Suprapubic skin (tissue), 4 donors: ENCODE data around the gene COMMD3. TPM values are rescaled to one million over a fixed set of nuclear protein-coding genes. Genes with fewer than 3 reads are reported as not detected.

ENCODE experiments used
- DNase-seq, 2 donors: peaks; one replicate each; pipeline ENCODE4 v3.0.0-alpha.2; 2019; ENCODE audit warnings: low spot score in 2 of 2
- H3K27ac ChIP-seq: fragments of 200-600 bp; sonication (generic); one replicate; pipeline ENCODE4 v1.5.1; 2019
- H3K27me3 ChIP-seq: fragments of 200-600 bp; sonication (generic); one replicate; pipeline ENCODE4 v1.5.1; 2019
- H3K36me3 ChIP-seq: fragments of 200-600 bp; sonication (generic); one replicate; pipeline ENCODE4 v1.5.1; 2019
- H3K4me1 ChIP-seq: fragments of 200-600 bp; sonication (generic); one replicate; pipeline ENCODE4 v1.5.1; 2019
- H3K4me3 ChIP-seq: fragments of 200-600 bp; sonication (generic); one replicate; pipeline ENCODE4 v1.5.1; 2019; ENCODE audit warnings: mild to moderate bottlenecking
- H3K9me3 ChIP-seq: fragments of 200-600 bp; sonication (generic); one replicate; pipeline ENCODE4 v1.5.1; 2019
- CTCF ChIP-seq, 2 donors: fragments of 200-600 bp in 1 of 2; fragments of 450-650 bp in 1 of 2; sonication (generic) in 1 of 2; IDR thresholded peaks; one replicate each; pipeline ENCODE4 v1.5.1; 2016 to 2019; ENCODE audit warnings: antibody characterized with exemption in 2 of 2, mild to moderate bottlenecking in 1 of 2, moderate library complexity in 1 of 2
- EP300 ChIP-seq: sonication (generic); formaldehyde crosslinking; IDR thresholded peaks from one replicate; pipeline ENCODE4 v1.6.1; 2017; ENCODE audit warnings: antibody characterized with exemption
- POLR2A ChIP-seq, 2 donors: fragments of 450-650 bp; IDR thresholded peaks; one replicate each; pipeline ENCODE4 v1.6.1; 2017; ENCODE audit warnings: antibody characterized with exemption in 2 of 2, mild to moderate bottlenecking in 2 of 2, moderate library complexity in 2 of 2
- POLR2AphosphoS5 ChIP-seq, 3 donors: sonication (generic); formaldehyde crosslinking; IDR thresholded peaks; one replicate each; pipeline ENCODE4 v1.6.1; 2017; ENCODE audit warnings: antibody characterized with exemption in 3 of 3
- WGBS: methylation state at CpG from one replicate; pipeline ENCODE4 v1.1.5; 2018; 5-methylcytosine and 5-hydroxymethylcytosine counted together
- total RNA-seq, 4 donors: library from RNA; depleted of rRNA; stranded (reverse); fragments of >200 nt; gene quantifications; one replicate each; pipeline ENCODE4 v1.1.0, GENCODE V29; 2016

The COMMD3 gene
- total RNA-seq, 4 donors from 2014 or later: 32.9 to 46.7 (median 37.1) TPM

DNA sequence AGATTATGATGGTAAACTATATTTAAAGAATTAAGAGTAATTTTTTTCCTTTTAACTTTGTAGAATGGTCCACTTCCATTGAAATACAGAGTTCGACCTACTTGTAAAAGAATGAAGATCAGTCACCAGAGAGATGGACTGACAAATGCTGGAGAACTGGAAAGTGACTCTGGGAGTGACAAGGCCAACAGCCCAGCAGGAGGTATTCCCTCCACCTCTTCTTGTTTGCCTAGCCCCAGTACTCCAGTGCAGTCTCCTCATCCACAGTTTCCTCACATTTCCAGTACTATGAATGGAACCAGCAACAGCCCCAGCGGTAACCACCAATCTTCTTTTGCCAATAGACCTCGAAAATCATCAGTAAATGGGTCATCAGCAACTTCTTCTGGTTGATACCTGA is 13.0 kb downstream of the COMMD3 start:
- WGBS: 96% methylated on average over 3 of the region's 3 CpGs
- Histone ChIP-seq H3K4me3 (no peak overlapping the region), H3K27me3 (peaks cover 14% of the 10 kb centered on the region), H3K36me3 (peaks cover 13% of the 10 kb centered on the region), H3K27ac (no peak overlapping the region), H3K4me1 (peaks cover 18% of the 10 kb centered on the region), H3K9me3 (no peaks in the 10 kb centered on the region)
- TF ChIP-seq POLR2AphosphoS5 (IDR thresholded peaks at IDR 0.05): no peak
- no peak for TF ChIP-seq EP300
- TF ChIP-seq CTCF (IDR thresholded peaks at IDR 0.05): no peak
- TF ChIP-seq POLR2A (IDR thresholded peaks at IDR 0.05): no peak
- DNase-seq: no peak

DNA sequence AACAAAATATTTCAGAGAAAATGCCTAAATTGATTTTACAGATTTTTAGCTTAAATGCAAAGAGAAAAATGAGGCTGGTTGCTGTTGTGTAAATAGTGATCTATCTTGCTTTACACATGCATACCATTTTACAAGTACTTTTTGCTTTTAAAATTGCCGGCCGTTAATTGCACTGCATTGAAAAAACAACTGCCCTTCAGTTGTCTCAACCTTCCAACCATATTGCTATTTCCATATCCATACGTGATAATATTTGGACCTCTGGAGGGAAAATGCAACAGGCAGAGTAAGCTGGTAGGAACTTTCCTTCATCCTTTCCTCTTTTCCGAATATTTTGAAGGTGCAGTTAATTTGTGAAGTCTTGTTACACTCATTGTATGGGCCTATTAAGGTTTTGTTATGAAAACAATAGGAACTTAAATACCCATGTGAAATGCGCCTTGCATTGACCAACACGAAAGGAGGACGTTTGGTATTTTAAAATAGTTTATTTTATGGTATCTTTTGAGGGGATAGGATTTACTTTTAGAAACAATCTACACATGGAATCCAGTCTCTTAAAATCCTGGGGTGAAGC is 16.0 kb downstream of the COMMD3 start:
- Histone ChIP-seq H3K4me3 (no peak overlapping the region), H3K4me1 (peaks cover 27% of the 10 kb centered on the region), H3K27me3 (peaks cover 37% of the 10 kb centered on the region), H3K27ac (no peak overlapping the region), H3K9me3 (no peaks in the 10 kb centered on the region), H3K36me3 (peaks cover 13% of the 10 kb centered on the region)
- 96% methylated on average over 7 of the region's 7 CpGs for WGBS
- TF ChIP-seq EP300 (no peak), CTCF (IDR thresholded peaks at IDR 0.05) (no peak), POLR2A (IDR thresholded peaks at IDR 0.05) (no peak), POLR2AphosphoS5 (IDR thresholded peaks at IDR 0.05) (no peak)
- no peak for DNase-seq

GRCh38 chr10:22333167-22333974 is 17.2 kb downstream of the COMMD3 start:
- peaks cover 49% of the 10 kb centered on the region for H3K27me3 ChIP-seq
- no peak for DNase-seq
- H3K4me1 ChIP-seq: peaks cover 29% of the 10 kb centered on the region
- no peak overlapping the region for H3K27ac ChIP-seq
- 75% methylated on average over 25 of the region's 25 CpGs for WGBS
- H3K36me3 ChIP-seq: peaks cover 13% of the 10 kb centered on the region
- no peaks in the 10 kb centered on the region for H3K9me3 ChIP-seq
- H3K4me3 ChIP-seq: no peak overlapping the region
- TF ChIP-seq CTCF (IDR thresholded peaks at IDR 0.05): no peak
- TF ChIP-seq EP300: no peak
- TF ChIP-seq POLR2AphosphoS5 (IDR thresholded peaks at IDR 0.05): no peak
- no peak for TF ChIP-seq POLR2A (IDR thresholded peaks at IDR 0.05)

DNA sequence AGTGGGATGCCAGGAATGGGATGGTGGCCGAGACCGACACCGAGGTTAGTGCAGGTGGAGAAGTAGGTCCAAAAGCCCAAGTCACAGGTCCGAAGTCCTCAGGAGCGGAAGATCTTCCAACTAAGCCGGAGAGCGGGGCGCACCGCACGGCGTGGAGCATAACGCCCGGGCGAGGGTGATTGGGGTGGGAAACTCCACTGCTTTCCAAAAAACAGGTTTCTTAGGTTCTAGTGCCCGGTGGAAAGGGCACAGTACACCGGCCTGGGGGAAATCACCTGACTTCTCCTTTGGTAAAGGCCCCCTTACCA is 17.7 kb downstream of the COMMD3 start:
- Histone ChIP-seq H3K4me3 (peak overlapping the region; percentile 57), H3K36me3 (peaks cover 13% of the 10 kb centered on the region), H3K27ac (no peak overlapping the region), H3K4me1 (peaks cover 30% of the 10 kb centered on the region), H3K27me3 (peaks cover 54% of the 10 kb centered on the region), H3K9me3 (no peaks in the 10 kb centered on the region)
- DNase-seq: no peak
- WGBS: 74% methylated on average over 16 of the region's 16 CpGs
- no peak for TF ChIP-seq POLR2A (IDR thresholded peaks at IDR 0.05)
- no peak for TF ChIP-seq POLR2AphosphoS5 (IDR thresholded peaks at IDR 0.05)
- no peak for TF ChIP-seq EP300
- no peak for TF ChIP-seq CTCF (IDR thresholded peaks at IDR 0.05)

GRCh38 chr10:22334414-22335172 is 18.4 kb downstream of the COMMD3 start:
- Histone ChIP-seq H3K9me3 (no peaks in the 10 kb centered on the region), H3K4me3 (peak overlapping the region; percentile 57), H3K36me3 (peaks cover 7% of the 10 kb centered on the region), H3K4me1 (peaks cover 31% of the 10 kb centered on the region), H3K27ac (no peak overlapping the region), H3K27me3 (peaks cover 61% of the 10 kb centered on the region)
- WGBS: 16% methylated on average over 38 of the region's 73 CpGs
- TF ChIP-seq POLR2AphosphoS5 (IDR thresholded peaks at IDR 0.05): no peak
- no peak for TF ChIP-seq CTCF (IDR thresholded peaks at IDR 0.05)
- TF ChIP-seq POLR2A (IDR thresholded peaks at IDR 0.05): no peak
- TF ChIP-seq EP300: no peak
- no peak for DNase-seq
